GM19193 (cell line): ENCODE data around the gene UNC50.

ENCODE experiments used
- POLR2A ChIP-seq: IDR thresholded peaks from 4 replicates; pipeline ENCODE4 v1.6.1; 2011; ENCODE audit not compliant: insufficient read depth, insufficient read length; ENCODE audit errors: extremely low read depth

UNC50 gene, protein sequence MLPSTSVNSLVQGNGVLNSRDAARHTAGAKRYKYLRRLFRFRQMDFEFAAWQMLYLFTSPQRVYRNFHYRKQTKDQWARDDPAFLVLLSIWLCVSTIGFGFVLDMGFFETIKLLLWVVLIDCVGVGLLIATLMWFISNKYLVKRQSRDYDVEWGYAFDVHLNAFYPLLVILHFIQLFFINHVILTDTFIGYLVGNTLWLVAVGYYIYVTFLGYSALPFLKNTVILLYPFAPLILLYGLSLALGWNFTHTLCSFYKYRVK

DNA sequence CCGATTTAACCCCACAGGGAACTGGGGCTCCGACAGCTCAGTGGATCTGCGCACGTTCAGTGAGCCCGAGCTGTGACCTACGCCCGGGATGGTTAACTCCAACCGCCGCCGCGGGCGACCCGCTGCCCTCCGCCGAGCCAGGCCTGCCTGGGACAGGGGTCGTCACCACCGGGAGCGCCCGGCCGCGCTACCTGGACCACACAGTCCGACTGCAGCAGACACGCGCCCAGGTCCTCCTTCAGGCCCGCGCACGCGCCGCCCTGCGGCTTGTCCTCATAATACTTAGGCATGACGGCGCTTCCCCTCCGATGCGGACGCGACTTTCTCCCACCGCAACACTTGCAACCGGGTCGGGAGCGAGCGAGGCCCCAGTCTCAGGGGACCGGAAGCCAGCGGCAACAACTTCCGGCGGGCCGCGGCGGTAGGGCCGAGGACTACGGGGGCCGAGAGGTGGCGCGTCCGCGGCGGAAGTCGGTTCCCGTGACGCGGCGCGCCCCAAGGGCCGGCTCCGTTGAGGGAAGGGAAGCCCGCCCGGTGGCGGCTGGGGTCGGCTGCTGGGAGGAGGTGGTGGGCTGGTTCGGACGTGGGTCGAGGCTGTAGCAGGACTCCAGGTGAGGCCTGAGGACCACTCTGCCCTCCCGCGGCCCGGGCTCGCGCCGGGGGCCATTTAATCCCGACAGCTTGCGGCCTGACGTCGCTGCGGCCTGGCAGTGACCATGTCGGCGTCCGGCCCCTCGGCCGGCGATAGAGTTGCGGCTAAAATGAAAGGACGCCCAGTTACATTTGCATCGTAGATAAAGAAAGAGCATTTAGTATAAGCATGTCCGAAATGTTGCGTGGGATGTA lies at the start of gene UNC50, which contains the start of gene COA5:
TSS of gene UNC50 (plus strand) at position 474 of the 846 bp plus-strand sequence. CDS start 1,171 bp downstream, outside the sequence.
TSS of gene COA5 (minus strand) at position 397 of the 846 bp plus-strand sequence. CDS start at position 290, 107 bp downstream.
- TF ChIP-seq POLR2A: peak; percentile 92

DNA sequence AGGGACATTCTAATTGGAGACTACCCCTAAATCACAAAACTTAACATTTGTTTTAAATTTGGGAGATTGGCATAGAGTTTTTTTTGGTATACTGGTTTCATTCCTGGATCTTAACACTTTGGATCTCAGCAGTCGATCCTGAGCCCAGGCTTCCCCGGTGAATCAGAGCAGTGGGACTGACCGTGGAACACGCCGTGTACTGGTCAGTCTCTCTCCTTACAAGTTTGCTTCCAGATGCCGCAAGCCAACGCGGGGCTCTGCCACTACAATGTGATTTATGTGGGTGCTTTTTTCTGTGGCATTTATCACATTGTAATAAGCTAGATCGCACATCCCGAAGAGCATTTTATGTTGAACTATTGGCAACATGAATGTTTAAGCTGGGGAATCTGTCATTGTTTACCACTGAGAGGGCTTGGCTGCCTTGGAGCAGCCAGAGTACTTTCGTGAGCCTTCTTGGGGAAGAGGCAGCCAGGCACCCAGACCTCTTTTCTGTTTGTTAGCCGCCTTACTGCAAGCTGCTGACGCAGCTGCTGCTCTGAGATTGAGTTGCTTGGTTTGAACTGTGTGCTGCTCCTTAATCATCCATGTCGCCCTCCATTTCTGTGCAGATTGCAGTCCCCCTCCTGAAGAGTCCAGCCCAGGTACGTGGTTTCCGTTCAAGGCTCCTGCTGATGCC lies 49.4 kb upstream of the UNC50 start:
- TF ChIP-seq POLR2A: no peak

DNA sequence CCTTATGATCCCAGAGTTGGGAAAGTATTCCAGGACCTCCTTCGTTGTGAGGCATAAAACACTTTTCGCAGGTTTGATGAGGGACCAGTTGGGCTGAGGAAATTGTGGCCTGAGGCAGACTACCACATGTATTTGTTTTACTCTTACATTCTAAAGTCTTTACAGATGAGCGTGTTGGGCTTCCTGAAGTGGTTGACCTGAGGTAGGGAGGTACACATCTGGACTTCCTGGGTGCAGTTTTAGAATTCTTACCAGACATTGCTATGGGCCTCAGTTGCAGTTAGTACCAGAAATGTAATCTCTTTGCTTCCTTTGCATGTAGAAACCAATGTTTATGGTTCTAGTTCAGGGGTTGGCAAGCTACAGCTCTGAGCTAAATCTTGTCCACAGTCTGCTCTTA lies 48.8 kb upstream of the UNC50 start:
- TF ChIP-seq POLR2A: no peak

DNA sequence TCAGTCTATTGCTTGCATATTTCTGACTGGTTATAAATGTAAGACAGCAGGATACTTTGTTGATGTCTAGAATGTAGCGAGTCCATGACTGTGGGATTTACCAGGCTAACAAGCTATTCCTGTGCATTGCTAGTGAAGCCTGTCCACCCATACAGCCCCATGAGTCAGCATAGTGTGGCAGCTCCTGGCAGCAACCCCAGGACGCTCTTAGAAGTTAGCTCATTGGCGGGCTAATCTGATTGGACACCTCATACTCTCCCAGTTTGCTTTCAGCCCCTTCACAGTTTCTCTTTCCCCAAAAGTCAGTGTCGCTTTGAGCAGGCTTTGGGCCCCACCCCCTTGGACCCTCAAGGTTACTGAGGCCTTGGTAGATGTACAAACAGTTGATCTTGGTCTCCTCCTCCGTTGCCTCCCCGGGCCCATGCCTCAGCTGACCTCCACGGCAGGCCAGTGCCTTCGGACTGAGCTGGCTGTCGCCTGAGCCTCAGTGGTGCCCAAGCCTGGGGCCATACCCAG lies 48.1 kb upstream of the UNC50 start:
- no peak for TF ChIP-seq POLR2A

DNA sequence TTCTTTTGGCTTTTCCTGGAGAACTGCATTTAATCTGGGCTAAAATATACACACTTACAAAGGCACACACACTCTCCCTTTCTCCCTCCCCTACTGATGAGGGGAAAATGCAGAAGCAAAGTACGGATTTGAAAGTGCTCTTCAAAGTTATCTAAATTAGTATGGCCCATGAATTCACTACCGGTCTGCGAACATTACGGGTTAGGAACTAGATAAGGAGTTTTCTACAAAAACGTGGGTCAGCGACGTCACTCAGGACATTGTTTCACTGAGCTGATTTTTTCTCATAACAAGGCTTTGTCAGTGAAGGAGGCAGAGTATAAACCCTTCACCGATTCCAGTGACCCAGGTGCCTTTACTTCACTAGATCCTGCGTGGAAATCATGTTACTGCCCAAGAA lies 47.4 kb upstream of the UNC50 start:
- no peak for TF ChIP-seq POLR2A

DNA sequence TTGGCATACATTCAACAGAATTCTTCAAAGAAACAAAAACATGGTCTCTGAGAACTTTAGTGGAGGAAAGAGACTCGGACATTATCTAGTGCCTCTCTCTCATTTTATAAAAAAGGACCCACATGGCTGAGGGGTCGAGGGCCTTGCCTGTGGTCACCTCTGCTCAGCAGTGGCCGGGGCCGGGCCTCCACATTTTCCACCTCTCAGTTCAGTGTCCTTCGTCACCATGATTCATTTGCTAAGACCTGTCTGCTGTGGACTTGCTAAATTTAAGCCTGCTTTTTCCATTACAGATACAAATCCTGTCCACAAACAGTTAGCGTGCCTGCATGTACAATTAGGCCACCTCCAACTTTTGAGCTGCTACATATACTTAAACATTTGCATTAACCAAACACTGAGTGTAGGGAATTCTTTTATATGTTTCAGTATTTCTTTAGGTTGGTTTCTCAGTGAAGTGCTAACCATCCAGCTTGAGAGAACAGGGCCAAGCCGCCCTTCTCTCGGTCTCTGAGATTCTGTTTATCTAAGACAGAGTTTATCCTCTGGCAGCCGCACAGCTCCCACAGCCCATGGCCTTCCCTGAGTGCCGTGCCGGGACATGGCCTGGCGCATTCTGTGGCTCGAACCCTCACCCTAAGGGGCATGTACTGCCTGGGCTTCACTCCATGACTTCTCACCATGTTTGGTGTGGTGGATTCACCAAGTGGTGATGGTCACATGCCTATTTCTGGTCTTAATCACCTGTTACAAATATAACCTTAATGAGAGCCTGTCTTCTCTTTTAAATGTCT lies 46.3 kb upstream of the UNC50 start:
- no peak for TF ChIP-seq POLR2A

DNA sequence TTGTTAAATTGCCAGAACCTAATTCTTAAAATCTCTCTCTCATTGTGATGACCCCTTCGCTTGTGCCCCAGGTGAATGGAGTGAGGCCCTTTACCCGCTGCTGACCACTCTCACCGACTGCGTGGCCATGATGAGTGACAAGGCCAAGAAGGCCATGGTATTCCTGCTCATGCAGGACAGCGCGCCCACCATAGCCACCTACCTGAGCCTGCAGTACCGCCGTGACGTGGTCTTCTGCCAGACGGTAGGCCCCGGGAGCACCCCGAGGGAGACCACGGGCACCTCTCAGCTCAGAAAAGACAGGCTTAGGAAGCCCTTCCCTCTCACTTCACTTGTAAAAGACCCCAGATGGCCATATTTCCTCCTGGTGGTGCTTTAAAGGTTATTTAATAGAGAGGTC lies 45.0 kb upstream of the UNC50 start:
- no peak for TF ChIP-seq POLR2A

DNA sequence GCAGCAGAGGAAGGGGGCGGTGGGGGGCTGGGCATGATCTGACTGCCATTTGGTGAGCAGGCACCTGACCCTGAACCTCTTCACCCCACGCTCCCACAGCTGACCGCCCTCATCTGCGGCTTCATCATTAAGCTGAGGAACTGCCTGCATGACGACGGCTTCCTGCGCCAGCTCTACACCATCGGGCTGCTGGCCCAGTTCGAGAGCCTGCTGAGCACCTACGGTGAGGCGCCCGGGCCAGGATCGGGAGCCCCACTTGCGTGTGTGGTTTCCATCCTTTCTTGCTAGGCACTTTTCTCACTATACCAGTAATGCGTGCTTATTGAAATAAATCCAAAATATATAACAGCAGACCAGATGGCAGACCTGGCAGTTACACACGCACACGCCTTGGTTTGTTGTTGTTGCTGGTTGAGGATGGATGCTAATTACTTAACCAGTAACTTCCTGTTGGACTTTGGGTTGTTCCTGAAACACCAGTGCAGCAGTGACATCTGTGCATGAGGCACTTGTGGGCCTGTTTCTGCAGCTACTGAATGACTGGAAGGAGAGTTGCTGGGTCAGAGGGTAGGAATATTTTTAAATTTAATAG lies 43.8 kb upstream of the UNC50 start:
- no peak for TF ChIP-seq POLR2A

DNA sequence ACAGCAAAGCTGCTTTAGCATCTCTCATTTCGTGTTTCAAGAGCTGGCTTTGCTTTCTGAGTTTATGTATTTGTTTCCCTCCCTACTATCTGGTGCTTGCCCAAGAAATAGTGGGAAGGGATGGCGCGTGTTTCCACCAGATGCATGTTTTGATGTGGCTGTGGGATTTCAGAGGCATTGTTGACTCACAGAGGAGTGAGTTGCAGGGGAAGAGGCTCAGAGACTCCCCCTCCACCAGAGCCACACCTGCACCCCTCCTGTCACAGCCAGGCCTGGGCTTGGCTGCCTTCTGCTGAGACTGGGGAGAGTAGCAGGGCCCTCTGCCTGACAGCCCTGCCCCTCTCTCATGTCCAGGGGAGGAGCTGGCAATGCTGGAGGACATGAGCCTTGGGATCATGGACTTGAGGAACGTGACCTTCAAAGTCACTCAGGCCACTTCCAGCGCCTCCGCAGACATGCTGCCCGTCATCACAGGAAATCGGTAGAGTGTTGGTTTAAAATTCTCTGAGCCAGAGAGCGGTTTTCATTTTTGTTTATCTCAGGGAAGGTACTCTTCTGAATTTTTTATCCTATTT lies 43.0 kb upstream of the UNC50 start:
- TF ChIP-seq POLR2A: no peak

DNA sequence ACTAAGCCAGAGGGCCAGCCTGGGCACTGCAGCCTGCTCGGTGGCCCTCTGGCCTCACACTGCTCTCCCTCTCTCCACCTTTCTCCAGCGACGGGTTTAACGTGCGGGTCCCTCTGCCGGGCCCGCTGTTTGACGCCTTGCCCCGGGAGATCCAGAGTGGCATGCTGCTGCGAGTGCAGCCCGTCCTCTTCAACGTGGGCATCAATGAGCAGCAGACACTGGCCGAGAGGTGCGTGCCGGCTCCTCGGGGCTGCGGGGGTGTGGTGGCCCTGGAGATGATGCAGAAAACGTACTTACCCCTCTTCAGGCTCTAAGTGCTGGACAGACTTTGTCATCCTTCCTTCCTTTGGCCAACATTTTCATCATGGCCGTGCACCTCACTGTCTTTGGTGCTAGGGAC lies 42.4 kb upstream of the UNC50 start:
- TF ChIP-seq POLR2A: no peak

DNA sequence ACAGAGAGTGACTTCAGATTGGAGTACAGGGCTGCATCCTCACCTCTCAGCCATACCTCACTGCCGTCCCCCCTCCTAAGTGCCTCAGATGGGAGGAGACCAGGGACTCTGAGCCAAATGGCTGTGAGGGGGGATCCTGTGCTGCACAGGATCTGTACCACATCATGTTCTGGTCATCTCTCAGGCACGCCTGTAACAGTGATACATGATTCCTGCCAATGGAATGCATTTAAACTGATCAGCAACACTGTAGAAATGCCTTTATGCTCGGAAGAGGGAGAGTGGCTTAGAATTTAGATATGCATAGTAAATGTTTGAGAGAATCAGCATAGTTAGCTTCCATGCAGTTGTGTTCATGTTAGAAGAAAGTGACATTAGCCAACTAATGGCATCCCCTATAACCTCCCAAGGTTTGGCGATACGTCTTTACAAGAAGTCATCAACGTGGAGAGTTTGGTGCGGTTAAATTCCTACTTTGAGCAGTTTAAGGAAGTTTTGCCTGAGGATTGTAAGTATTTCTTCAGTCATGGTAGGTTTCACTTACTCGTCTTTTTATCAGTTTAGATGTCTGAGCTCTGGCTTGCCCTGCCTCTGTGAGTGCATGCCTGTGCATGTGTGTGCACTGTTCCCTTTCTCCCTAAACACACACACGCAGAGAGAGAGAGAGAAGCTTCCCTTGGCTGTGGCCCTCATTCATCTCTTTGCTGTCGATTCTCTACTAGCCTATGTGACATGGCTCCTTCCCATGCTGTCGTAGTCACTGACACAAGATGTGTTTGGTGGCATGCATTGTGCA lies 40.0 kb upstream of the UNC50 start:
- no peak for TF ChIP-seq POLR2A

DNA sequence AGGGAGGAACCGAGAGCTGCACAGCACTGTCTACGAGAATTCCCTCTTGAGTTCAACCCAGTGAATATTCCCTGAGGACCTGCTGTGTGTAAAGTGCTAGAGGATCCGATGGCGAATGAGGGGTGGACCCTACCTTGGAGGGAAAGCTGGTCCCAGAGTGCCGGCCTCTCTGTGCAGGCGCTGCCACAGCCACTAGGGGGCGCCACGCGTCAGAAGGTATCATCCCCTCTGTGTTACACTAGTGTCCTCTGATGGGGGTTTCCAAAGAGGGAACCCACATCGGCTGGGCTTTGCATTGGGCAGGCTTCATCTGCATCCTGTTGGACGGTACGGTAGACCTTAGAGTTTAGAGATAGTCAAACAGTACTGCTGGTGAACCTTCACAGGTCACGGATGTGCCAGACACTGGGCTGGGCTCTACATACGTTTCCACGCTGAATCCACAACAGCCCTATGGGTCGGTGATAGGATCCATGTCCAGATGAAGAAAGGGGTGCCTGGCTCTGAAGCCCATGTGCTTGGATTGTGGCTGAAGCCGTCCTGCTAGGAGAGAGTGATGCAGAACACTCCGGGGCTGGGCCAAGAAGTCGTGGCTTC lies 39.1 kb upstream of the UNC50 start:
- no peak for TF ChIP-seq POLR2A

DNA sequence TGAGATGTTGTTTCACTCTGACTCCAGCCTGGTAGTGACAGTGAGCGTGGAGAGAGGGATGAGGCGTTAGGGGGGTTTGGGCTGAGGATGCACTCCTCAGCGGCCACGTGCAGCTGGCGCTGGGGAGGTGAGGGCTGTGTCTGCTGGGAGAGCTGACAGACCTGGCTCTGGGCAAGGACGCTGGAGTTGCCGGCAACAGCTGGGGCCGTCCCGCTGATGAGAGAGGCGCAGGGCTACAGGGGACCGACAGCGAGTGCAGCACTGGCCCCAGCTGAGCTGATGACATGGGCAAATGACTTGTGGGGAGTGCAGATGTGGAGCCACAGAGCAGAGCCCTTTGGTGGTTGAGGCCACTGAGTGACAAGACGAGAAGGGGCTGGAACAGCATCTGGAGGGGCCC lies 38.5 kb upstream of the UNC50 start:
- TF ChIP-seq POLR2A: no peak

DNA sequence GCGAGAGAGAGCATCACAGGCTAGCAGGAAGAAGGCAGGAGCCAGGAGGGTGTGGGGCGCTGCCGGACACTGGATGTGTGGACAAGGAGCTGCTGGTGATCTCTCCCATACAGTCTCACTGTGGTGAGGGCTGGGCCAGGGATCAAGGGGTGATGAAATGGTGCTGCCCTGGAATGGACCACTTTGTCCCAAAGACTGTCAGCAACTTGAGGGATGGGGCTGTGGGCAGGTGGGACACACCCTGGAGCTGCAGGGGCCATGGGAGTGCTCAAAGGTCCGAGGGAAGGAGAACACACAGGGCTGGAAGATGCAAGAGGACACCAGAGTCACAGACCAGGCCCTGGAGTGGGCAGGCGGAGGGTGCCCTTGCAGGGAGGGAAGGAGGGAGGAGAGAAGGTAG lies 38.0 kb upstream of the UNC50 start:
- TF ChIP-seq POLR2A: no peak
